ENCODE data around the gene CEP112. TPM values are rescaled to one million over a fixed set of nuclear protein-coding genes. Genes with fewer than 3 reads are reported as not detected.

CEP112 gene
- polyA plus RNA-seq, 1 donor from 2014 or later, result 6.0 TPM

DNA sequence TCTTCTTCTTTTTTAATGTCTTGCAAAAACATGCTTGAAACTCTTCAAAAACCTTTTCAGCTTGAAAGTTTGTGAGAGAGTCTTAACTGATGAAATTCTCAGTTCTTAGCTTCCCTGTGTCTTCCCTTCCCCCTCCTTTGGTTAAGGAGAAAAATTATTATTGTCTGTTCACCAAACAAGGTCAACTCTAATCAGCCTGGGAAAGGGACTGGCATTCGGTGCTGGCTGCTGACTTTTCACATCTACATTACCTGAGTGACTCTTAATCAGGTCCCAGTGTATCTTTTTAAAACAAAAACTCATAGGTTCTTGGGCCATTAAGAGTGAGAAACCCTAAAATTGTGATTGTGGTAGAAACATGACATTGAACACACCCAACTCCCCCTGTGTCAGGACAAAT is 591.4 kb downstream of the CEP112 start:
- H3K4me2 ChIP-seq (ENCODE audit: low read length), result no peak overlapping the region
- no peaks in the 10 kb centered on the region for H3K9me3 ChIP-seq (ENCODE audit: low read length)
- H3K9me2 ChIP-seq (ENCODE audit: insufficient read depth, low read length), result no peaks in the 10 kb centered on the region
- no peak overlapping the region for H3K27ac ChIP-seq (ENCODE audit: low read length)
- no peaks in the 10 kb centered on the region for H3K36me3 ChIP-seq (ENCODE audit: insufficient read depth, low read length)
- no peak overlapping the region for H3K4me3 ChIP-seq (ENCODE audit: low read length)
- H3K27me3 ChIP-seq (ENCODE audit: insufficient read depth, low read depth, low read length), result no peaks in the 10 kb centered on the region
- no peak overlapping the region for H2AFZ ChIP-seq (ENCODE audit: low read depth, low read length)
- H3F3A ChIP-seq (ENCODE audit: insufficient read depth, low read length, poor library complexity, severe bottlenecking), result no peaks in the 10 kb centered on the region
- no peaks in the 10 kb centered on the region for H4K20me1 ChIP-seq (ENCODE audit: insufficient read depth)
- H3K9ac ChIP-seq (ENCODE audit: low read length), result no peak overlapping the region
- TF ChIP-seq RAD21 (conservative IDR thresholded peaks at IDR 0.05) (no peak), MXI1 (conservative IDR thresholded peaks at IDR 0.05; ENCODE audit: poor library complexity, severe bottlenecking) (no peak), SMC3 (conservative IDR thresholded peaks at IDR 0.05; ENCODE audit: poor library complexity) (no peak), EP300 (conservative IDR thresholded peaks at IDR 0.05; ENCODE audit: poor library complexity, severe bottlenecking) (no peak), EZH2 (IDR thresholded peaks at IDR 0.05; ENCODE audit: borderline replicate concordance, insufficient read depth, low read length, poor library complexity, severe bottlenecking) (no peak), TAF1 (IDR thresholded peaks at IDR 0.05; ENCODE audit: low read depth) (no peak), POLR2AphosphoS5 (IDR thresholded peaks at IDR 0.05) (no peak)
- TF ChIP-seq, protein P1, sequence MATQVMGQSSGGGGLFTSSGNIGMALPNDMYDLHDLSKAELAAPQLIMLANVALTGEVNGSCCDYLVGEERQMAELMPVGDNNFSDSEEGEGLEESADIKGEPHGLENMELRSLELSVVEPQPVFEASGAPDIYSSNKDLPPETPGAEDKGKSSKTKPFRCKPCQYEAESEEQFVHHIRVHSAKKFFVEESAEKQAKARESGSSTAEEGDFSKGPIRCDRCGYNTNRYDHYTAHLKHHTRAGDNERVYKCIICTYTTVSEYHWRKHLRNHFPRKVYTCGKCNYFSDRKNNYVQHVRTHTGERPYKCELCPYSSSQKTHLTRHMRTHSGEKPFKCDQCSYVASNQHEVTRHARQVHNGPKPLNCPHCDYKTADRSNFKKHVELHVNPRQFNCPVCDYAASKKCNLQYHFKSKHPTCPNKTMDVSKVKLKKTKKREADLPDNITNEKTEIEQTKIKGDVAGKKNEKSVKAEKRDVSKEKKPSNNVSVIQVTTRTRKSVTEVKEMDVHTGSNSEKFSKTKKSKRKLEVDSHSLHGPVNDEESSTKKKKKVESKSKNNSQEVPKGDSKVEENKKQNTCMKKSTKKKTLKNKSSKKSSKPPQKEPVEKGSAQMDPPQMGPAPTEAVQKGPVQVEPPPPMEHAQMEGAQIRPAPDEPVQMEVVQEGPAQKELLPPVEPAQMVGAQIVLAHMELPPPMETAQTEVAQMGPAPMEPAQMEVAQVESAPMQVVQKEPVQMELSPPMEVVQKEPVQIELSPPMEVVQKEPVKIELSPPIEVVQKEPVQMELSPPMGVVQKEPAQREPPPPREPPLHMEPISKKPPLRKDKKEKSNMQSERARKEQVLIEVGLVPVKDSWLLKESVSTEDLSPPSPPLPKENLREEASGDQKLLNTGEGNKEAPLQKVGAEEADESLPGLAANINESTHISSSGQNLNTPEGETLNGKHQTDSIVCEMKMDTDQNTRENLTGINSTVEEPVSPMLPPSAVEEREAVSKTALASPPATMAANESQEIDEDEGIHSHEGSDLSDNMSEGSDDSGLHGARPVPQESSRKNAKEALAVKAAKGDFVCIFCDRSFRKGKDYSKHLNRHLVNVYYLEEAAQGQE (IDR thresholded peaks at IDR 0.05; ENCODE audit: borderline replicate concordance), result no peak
- TF ChIP-seq, protein P2, sequence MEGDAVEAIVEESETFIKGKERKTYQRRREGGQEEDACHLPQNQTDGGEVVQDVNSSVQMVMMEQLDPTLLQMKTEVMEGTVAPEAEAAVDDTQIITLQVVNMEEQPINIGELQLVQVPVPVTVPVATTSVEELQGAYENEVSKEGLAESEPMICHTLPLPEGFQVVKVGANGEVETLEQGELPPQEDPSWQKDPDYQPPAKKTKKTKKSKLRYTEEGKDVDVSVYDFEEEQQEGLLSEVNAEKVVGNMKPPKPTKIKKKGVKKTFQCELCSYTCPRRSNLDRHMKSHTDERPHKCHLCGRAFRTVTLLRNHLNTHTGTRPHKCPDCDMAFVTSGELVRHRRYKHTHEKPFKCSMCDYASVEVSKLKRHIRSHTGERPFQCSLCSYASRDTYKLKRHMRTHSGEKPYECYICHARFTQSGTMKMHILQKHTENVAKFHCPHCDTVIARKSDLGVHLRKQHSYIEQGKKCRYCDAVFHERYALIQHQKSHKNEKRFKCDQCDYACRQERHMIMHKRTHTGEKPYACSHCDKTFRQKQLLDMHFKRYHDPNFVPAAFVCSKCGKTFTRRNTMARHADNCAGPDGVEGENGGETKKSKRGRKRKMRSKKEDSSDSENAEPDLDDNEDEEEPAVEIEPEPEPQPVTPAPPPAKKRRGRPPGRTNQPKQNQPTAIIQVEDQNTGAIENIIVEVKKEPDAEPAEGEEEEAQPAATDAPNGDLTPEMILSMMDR (IDR thresholded peaks at IDR 0.05; ENCODE audit: poor library complexity, severe bottlenecking), result no peak
- no peaks in the 10 kb centered on the region for H3K79me2 ChIP-seq (replicated peaks; ENCODE audit: insufficient read depth, low read length)

DNA sequence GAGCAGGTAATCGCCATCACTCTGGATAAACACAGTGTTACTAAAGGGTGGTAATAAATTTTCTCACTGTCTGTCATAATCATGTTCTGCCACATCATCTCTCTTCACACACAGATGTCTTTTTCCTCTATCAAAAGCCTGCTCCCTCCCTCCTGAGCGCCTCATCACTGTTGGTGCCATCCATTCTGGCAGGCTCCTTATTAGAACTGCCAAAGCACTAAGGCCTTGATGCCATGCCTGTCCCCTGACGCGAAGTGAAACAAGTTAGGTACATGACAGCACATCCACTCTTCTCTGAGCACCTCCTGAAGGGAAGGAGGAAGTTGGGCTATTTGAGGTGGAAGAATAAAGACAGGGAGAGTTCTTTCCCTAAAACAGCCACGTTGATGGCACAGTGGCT is 592.3 kb downstream of the CEP112 start:
- Histone ChIP-seq H3K4me3 (ENCODE audit: low read length) (no peak overlapping the region), H3K79me2 (replicated peaks; ENCODE audit: insufficient read depth, low read length) (no peaks in the 10 kb centered on the region), H3K36me3 (ENCODE audit: insufficient read depth, low read length) (no peaks in the 10 kb centered on the region), H3K9ac (ENCODE audit: low read length) (no peak overlapping the region), H3K4me2 (ENCODE audit: low read length) (no peak overlapping the region), H3K27me3 (ENCODE audit: insufficient read depth, low read depth, low read length) (no peaks in the 10 kb centered on the region), H4K20me1 (ENCODE audit: insufficient read depth) (no peaks in the 10 kb centered on the region), H3K9me3 (ENCODE audit: low read length) (no peaks in the 10 kb centered on the region), H3K27ac (ENCODE audit: low read length) (no peak overlapping the region), H3F3A (ENCODE audit: insufficient read depth, low read length, poor library complexity, severe bottlenecking) (no peaks in the 10 kb centered on the region), H2AFZ (ENCODE audit: low read depth, low read length) (no peak overlapping the region), H3K9me2 (ENCODE audit: insufficient read depth, low read length) (no peaks in the 10 kb centered on the region)
- TF ChIP-seq EP300 (conservative IDR thresholded peaks at IDR 0.05; ENCODE audit: poor library complexity, severe bottlenecking), result peak; percentile 90
- TF ChIP-seq, protein P2 (IDR thresholded peaks at IDR 0.05; ENCODE audit: poor library complexity, severe bottlenecking), result no peak
- TF ChIP-seq RAD21 (conservative IDR thresholded peaks at IDR 0.05), result no peak
- no peak for TF ChIP-seq TAF1 (IDR thresholded peaks at IDR 0.05; ENCODE audit: low read depth)
- TF ChIP-seq POLR2AphosphoS5 (IDR thresholded peaks at IDR 0.05), result peak; percentile 80
- no peak for TF ChIP-seq MXI1 (conservative IDR thresholded peaks at IDR 0.05; ENCODE audit: poor library complexity, severe bottlenecking)
- TF ChIP-seq, protein P1 (IDR thresholded peaks at IDR 0.05; ENCODE audit: borderline replicate concordance), result no peak
- no peak for TF ChIP-seq SMC3 (conservative IDR thresholded peaks at IDR 0.05; ENCODE audit: poor library complexity)
- no peak for TF ChIP-seq EZH2 (IDR thresholded peaks at IDR 0.05; ENCODE audit: borderline replicate concordance, insufficient read depth, low read length, poor library complexity, severe bottlenecking)

Data from neural cell (in vitro differentiated cells).